Renal pelvis (tissue), 4 donors: ENCODE measurements around the gene FGFRL1. TPM values are rescaled to one million over a fixed set of nuclear protein-coding genes. Genes with fewer than 3 reads are reported as not detected.
A peak's percentile ranks its signal among the peaks of the same experiment; 100 is the strongest.

Experiments
- DNase-seq: peaks from one replicate; pipeline ENCODE4 v3.0.0-alpha.2; 2013
- polyA plus RNA-seq, 3 donors: library from polyadenylated mRNA; unstranded; fragments of 120-200 nt; gene quantifications; one replicate each; pipeline ENCODE4 v1.2.1, GENCODE V29; 2013; ENCODE audit not compliant: insufficient read length in 3 of 3

Gene FGFRL1
- polyA plus RNA-seq, 3 donors, result 42.6 to 43.8 (median 42.9) TPM

GRCh38 chr4:1065732-1066131, 54.3 kb downstream of the FGFRL1 start:
- DNase-seq, result no peak

GRCh38 chr4:1069394-1069793, 58.0 kb downstream of the FGFRL1 start:
- DNase-seq, result no peak

GRCh38 chr4:1072830-1073446, 61.5 kb downstream of the FGFRL1 start:
- DNase-seq, result peak; percentile 58

GRCh38 chr4:1074077-1074476, 62.7 kb downstream of the FGFRL1 start:
- DNase-seq, result no peak

- DNase-seq, result no peak
Observed at GRCh38 chr4:1075225-1075624, 63.8 kb downstream of the FGFRL1 start.

GRCh38 chr4:1075809-1076699, 64.6 kb downstream of the FGFRL1 start:
- no peak for DNase-seq

Other genes with a start within 250 kb of the FGFRL1 start
- gene CPLX1, start 185.5 kb upstream of the FGFRL1 start, polyA plus RNA-seq, result 1 to 10 TPM; 3.0 to 3.5 (median 3.1) TPM
- gene GAK, start 79.3 kb upstream of the FGFRL1 start, polyA plus RNA-seq, result 10 to 100 TPM; 69.7 to 87.9 (median 73.2) TPM
- gene TMEM175, start 79.2 kb upstream of the FGFRL1 start, polyA plus RNA-seq, result 10 to 100 TPM; 22.3 to 26.6 (median 25.3) TPM
- gene DGKQ, start 38.1 kb upstream of the FGFRL1 start, polyA plus RNA-seq, result 10 to 100 TPM in 1 of 3 donors, 1 to 10 TPM in 2; 9.0 to 10.8 (median 9.1) TPM
- gene IDUA, start 24.6 kb upstream of the FGFRL1 start, polyA plus RNA-seq, result 10 to 100 TPM; 17.2 to 19.8 (median 19.0) TPM
- 10 to 100 TPM; 14.2 to 23.4 (median 19.3) TPM for gene SLC26A1, start 18.2 kb upstream of the FGFRL1 start, polyA plus RNA-seq
- 10 to 100 TPM in 2 of 3 donors, 1 to 10 TPM in 1; 9.1 to 19.8 (median 18.7) TPM for gene RNF212, start 101.9 kb downstream of the FGFRL1 start, polyA plus RNA-seq
- gene SPON2, start 161.0 kb downstream of the FGFRL1 start, polyA plus RNA-seq, result 10 to 100 TPM in 2 of 3 donors, 1 to 10 TPM in 1; 9.3 to 14.7 (median 14.5) TPM
- gene CTBP1, start 237.5 kb downstream of the FGFRL1 start, polyA plus RNA-seq, result 100 to 1,000 TPM; 172 to 181 (median 176) TPM